HG02852 (cell line): ENCODE data around the gene CIAO3.

ENCODE experiments used
- ATAC-seq: cut with Tn5 transposase; IDR thresholded peaks from one replicate; pipeline ENCODE4 v1.9.1; 2021; ENCODE audit warnings: mild to moderate bottlenecking, moderate library complexity; ENCODE audit not compliant: unreplicated experiment

Gene CIAO3

GRCh38 chr16:711548-712320, 29.1 kb downstream of the CIAO3 start:
- ATAC-seq: no peak

- no peak for ATAC-seq
Observed at GRCh38 chr16:711084-711483, 29.7 kb downstream of the CIAO3 start.

- no peak for ATAC-seq
Observed at GRCh38 chr16:710500-711075, 30.2 kb downstream of the CIAO3 start.

- no peak for ATAC-seq
Observed at GRCh38 chr16:709566-710499, 31.0 kb downstream of the CIAO3 start.

GRCh38 chr16:708959-709358, 31.8 kb downstream of the CIAO3 start:
- ATAC-seq: no peak

GRCh38 chr16:708019-708418, 32.8 kb downstream of the CIAO3 start:
- no peak for ATAC-seq

GRCh38 chr16:707062-707538, 33.7 kb downstream of the CIAO3 start:
- no peak for ATAC-seq

- ATAC-seq: no peak
Observed at GRCh38 chr16:706189-707061, 34.4 kb downstream of the CIAO3 start.

- ATAC-seq: no peak
Observed at GRCh38 chr16:705431-706188, 35.2 kb downstream of the CIAO3 start, which contains the start of gene FBXL16. Gene FBXL16, minus strand, starts transcription at chr16:705801. Its CDS starts 8,396 bp downstream, at chr16:697405.

GRCh38 chr16:704552-705380, 36.0 kb downstream of the CIAO3 start:
- ATAC-seq: no peak

GRCh38 chr16:704047-704446, 36.8 kb downstream of the CIAO3 start:
- no peak for ATAC-seq

- no peak for ATAC-seq
Observed at GRCh38 chr16:703406-703805, 37.4 kb downstream of the CIAO3 start.

- no peak for ATAC-seq
Observed at GRCh38 chr16:702341-702740, 38.5 kb downstream of the CIAO3 start.

- no peak for ATAC-seq
Observed at GRCh38 chr16:700684-701584, 39.9 kb downstream of the CIAO3 start.

- ATAC-seq: no peak
Observed at GRCh38 chr16:698911-699671, 41.7 kb downstream of the CIAO3 start.

- no peak for ATAC-seq
Observed at GRCh38 chr16:695355-696089, 45.3 kb downstream of the CIAO3 start.
